ENCODE data around the gene HM13.

- TF ChIP-seq TARDBP (CRISPR knock-in tag; IDR thresholded peaks at IDR 0.05) (no peak), NR3C1 (CRISPR knock-in tag; IDR thresholded peaks at IDR 0.05) (no peak), HDAC2 (CRISPR knock-in tag; IDR thresholded peaks at IDR 0.05) (no peak), KDM1A (CRISPR knock-in tag; IDR thresholded peaks at IDR 0.05) (no peak), SNAPC2 (CRISPR knock-in tag; IDR thresholded peaks at IDR 0.05) (no peak), ZNF367 (CRISPR knock-in tag; IDR thresholded peaks at IDR 0.05; ENCODE audit: borderline replicate concordance) (no peak), TGIF2 (CRISPR knock-in tag; IDR thresholded peaks at IDR 0.05) (no peak), CTCF (CRISPR knock-in tag; IDR thresholded peaks at IDR 0.05) (no peak), ZSCAN25 (CRISPR knock-in tag; IDR thresholded peaks at IDR 0.05) (no peak)
Observed at GRCh38 chr20:31476294-31476585, 38.0 kb upstream of the HM13 start.

All from HepG2 (cell line).